Measurements from ENCODE around the gene STARD3. TPM values are rescaled to one million over a fixed set of nuclear protein-coding genes. Genes with fewer than 3 reads are reported as not detected.

STARD3 gene
- total RNA-seq, 6 experiments from 2014 or later = 44.0 to 52.3 (median 46.3) TPM

DNA sequence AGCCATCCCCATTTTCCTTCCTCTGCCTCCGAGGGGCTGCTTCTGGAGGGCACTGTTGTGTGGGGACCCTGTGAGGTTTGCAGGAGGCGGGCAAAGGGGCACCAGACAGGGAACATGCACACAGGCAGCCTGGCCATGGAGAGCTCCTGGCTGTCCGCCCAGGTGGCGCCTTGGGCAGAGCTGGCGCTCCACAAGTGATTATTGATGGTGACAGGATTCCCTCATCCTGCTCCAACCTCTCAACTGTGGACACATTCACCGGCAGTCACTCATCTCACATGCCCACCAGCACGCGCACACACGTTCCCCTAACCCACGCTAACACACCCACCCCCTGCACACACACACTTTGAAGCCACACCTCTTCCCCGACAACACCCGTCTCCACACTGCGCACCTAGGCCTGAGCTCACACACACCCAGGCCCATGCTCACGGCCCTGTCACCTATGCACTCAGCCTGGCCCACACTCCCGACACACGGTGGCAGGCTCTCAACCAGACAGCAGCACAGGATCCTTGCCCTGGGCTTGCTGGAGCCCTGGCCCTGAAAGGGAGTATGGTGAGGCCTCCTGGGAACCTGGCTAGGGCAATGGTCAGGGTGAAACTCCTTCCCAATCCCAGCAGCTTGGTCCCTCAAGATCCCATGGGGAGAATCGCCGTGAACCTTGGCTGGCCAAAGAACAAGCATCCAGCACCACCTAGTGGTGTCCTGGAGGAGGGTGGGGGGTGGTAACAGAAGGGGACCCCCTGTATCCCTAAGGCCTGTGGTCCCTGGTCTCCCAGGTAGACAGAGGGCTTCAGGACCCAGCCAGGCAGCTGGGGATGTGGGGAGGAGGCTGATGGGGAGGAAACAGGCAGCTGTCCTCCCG lies 34.9 kb downstream of the STARD3 start:
- DNase-seq = peak; percentile 11
- Mint-ChIP-seq H3K27me3 (ENCODE audit: insufficient read depth) (peaks cover 30% of the 10 kb centered on the region), H3K4me1 (ENCODE audit: low read depth) (peaks cover 8% of the 10 kb centered on the region), H3K9me3 (no peaks in the 10 kb centered on the region), H3K36me3 (ENCODE audit: low read depth) (no peaks in the 10 kb centered on the region), H3K4me3 (no peak overlapping the region), H3K27ac (no peak overlapping the region)
- TF ChIP-seq, protein P1, sequence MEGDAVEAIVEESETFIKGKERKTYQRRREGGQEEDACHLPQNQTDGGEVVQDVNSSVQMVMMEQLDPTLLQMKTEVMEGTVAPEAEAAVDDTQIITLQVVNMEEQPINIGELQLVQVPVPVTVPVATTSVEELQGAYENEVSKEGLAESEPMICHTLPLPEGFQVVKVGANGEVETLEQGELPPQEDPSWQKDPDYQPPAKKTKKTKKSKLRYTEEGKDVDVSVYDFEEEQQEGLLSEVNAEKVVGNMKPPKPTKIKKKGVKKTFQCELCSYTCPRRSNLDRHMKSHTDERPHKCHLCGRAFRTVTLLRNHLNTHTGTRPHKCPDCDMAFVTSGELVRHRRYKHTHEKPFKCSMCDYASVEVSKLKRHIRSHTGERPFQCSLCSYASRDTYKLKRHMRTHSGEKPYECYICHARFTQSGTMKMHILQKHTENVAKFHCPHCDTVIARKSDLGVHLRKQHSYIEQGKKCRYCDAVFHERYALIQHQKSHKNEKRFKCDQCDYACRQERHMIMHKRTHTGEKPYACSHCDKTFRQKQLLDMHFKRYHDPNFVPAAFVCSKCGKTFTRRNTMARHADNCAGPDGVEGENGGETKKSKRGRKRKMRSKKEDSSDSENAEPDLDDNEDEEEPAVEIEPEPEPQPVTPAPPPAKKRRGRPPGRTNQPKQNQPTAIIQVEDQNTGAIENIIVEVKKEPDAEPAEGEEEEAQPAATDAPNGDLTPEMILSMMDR (IDR thresholded peaks at IDR 0.05) = peak; percentile 78

DNA sequence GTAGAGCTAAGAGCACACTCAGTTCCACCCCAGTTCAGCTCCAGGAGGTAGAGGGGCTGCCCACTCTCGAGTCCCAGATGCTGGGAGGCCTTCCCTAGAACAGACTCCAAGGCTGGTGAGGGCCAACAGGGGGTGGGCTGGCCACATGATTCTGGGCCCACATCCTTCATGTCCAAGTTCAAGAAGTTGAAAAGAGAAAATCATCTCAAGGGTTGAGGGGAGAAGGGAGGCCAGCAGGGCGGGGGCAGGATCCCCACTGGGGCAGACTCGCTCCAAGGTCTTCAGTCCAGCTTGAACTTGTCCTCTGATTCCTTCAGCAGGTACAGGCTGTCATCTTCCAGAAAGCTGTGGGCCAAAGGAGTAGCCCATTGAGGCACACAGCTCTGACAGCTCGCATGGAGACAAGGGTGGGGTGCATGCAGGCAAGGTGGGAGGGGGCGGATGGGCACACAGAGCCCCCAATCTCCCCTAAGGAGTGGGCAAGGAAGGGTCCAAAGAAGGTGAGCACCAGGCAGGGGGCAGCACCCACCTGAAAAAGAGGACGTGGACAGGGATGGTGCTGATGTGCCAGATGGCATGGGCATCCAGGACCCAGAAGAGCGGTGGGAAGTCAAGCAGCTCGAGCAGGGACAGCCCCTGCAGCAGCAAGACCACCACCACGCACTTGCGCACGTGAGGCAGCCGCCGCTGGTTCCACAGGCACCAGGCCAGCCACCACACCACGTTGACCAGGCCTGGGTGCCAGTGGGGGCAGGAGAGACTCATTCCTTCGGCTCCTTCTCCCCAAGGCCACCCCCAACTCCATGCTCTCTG lies 35.8 kb downstream of the STARD3 start:
- Mint-ChIP-seq H3K9me3 (no peaks in the 10 kb centered on the region), H3K27ac (no peak overlapping the region), H3K27me3 (ENCODE audit: insufficient read depth) (peaks cover 29% of the 10 kb centered on the region), H3K4me3 (no peak overlapping the region), H3K36me3 (ENCODE audit: low read depth) (no peaks in the 10 kb centered on the region), H3K4me1 (ENCODE audit: low read depth) (peaks cover 12% of the 10 kb centered on the region)
- no peak for DNase-seq
- TF ChIP-seq, protein P1 (IDR thresholded peaks at IDR 0.05) = peak; percentile 56

DNA sequence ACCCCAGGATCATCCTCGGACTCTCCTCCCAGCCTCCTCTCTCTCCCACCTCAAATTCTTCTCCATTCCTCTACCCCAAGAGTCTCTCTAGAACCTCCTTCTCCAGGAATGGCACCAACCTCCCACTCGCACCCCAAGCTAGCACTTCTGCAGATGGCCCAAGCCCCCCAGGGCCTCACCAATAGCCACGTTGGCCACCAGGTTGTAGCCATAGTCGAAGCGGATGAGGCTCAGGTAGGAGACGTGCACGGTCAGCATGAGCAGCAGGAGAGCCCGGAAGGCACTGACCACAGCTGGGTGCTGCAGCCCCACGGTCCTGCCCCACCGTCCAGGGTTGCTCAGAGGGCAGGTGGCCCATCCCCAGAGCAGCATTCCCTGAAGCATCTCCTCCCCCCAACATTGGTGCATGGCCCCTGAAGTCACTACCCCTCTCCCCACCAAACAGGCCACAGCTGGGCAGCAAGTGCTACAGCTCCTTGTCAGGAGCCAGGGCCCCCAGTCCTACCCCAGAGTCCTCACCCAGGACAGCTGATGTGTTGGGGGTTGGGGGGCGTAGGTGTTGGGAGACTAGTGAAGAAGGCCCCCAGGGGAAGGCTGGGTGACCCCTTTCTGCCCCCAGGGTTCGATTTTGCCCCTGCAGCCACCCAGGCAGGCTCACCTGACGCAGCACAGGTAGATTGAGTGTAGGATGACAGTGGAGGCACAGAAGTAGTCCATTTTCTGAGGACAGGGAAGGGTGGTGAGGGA lies 36.6 kb downstream of the STARD3 start:
- H3K36me3 Mint-ChIP-seq (ENCODE audit: low read depth) = no peaks in the 10 kb centered on the region
- H3K4me1 Mint-ChIP-seq (ENCODE audit: low read depth) = peaks cover 13% of the 10 kb centered on the region
- no peak overlapping the region for H3K27ac Mint-ChIP-seq
- TF ChIP-seq, protein P1 (IDR thresholded peaks at IDR 0.05) = no peak
- no peaks in the 10 kb centered on the region for H3K9me3 Mint-ChIP-seq
- DNase-seq = no peak
- H3K27me3 Mint-ChIP-seq (ENCODE audit: insufficient read depth) = peaks cover 25% of the 10 kb centered on the region
- no peak overlapping the region for H3K4me3 Mint-ChIP-seq

DNA sequence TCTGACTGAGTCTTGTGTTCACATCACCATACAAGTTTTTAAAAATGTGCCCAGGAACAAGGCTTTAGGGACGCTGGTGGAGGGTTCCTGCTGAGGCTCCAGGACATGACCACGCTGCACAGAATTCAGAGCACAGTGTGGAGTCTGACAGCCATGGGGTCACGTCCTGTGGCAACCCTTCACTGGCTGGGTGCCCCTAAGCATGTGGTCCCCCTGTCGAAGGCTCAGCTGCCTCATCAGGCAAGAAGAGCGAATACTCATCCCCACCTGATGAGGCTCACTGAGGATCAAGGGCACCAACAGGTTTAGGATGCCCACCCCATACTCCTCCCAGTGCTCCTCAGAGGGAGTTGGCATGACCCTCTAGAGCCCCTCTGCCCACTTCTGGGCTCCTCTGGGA lies 37.2 kb downstream of the STARD3 start:
- Mint-ChIP-seq H3K4me1 (ENCODE audit: low read depth) (peaks cover 9% of the 10 kb centered on the region; the same call in 1 of the 2 replicates), H3K4me3 (no peak overlapping the region), H3K27ac (no peak overlapping the region), H3K9me3 (no peaks in the 10 kb centered on the region), H3K27me3 (ENCODE audit: insufficient read depth) (peaks cover 20% of the 10 kb centered on the region), H3K36me3 (ENCODE audit: low read depth) (no peaks in the 10 kb centered on the region)
- no peak for DNase-seq
- TF ChIP-seq, protein P1 (IDR thresholded peaks at IDR 0.05) = no peak

DNA sequence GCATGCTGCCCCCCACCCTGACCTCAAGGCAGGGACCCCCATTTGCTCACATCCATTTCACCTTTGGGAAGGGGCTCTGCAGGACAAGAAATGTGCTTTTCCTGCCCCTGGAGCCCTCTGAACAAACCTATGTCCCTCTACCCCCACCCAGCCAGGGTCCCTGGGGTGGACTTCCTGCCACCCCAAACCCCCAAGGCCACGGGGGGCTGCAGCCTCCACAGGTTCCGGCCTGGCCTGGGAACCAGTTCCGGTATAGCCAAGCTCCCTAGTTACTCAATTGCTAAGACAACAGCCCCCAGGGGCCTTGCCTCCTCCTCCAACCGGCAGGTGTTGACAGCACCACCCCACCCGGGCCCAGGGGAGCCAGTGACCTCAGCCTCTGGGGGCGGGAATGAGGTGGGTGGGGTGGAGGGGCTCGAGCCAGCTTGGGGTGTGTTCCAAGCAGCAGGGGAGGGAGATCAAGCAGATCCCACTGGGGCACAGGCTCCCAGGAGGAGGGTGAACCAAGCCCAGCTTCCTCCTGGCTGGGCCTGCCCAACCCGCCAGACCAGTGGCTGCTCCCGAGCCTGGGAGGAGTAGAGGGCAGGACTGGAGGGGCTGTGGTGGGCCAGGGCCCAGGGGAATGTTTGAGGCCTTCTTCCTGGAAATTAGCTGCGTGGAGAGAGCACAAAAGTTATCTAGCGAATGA lies 37.9 kb downstream of the STARD3 start:
- peaks cover 9% of the 10 kb centered on the region; the same call in 1 of the 2 replicates for H3K4me1 Mint-ChIP-seq (ENCODE audit: low read depth)
- H3K9me3 Mint-ChIP-seq = no peaks in the 10 kb centered on the region
- H3K27me3 Mint-ChIP-seq (ENCODE audit: insufficient read depth) = peaks cover 18% of the 10 kb centered on the region
- no peak for DNase-seq
- H3K36me3 Mint-ChIP-seq (ENCODE audit: low read depth) = no peaks in the 10 kb centered on the region
- H3K4me3 Mint-ChIP-seq = no peak overlapping the region
- TF ChIP-seq, protein P1 (IDR thresholded peaks at IDR 0.05) = no peak
- H3K27ac Mint-ChIP-seq = no peak overlapping the region

Measured in HFFc6 (cell line).